HG03432 (cell line): ENCODE results near the gene ARL3.
A peak's percentile ranks its signal among the peaks of the same experiment; 100 is the strongest.

ENCODE experiments used
- ATAC-seq: cut with Tn5 transposase; IDR thresholded peaks from one replicate; pipeline ENCODE4 v1.9.1; 2021; ENCODE audit warnings: mild to moderate bottlenecking, moderate library complexity; ENCODE audit not compliant: unreplicated experiment

ARL3 gene

GRCh38 chr10:102653060-102653459, 61.1 kb downstream of the ARL3 start:
- no peak for ATAC-seq

- ATAC-seq = peak; percentile 48
Measured at GRCh38 chr10:102652170-102652916, 61.9 kb downstream of the ARL3 start.

- no peak for ATAC-seq
Measured at GRCh38 chr10:102651455-102652169, 62.6 kb downstream of the ARL3 start.

GRCh38 chr10:102650655-102651454, 63.3 kb downstream of the ARL3 start:
- no peak for ATAC-seq

- ATAC-seq = no peak
Measured at GRCh38 chr10:102649797-102650654, 64.2 kb downstream of the ARL3 start.

GRCh38 chr10:102648889-102649796, 65.1 kb downstream of the ARL3 start:
- ATAC-seq = no peak

GRCh38 chr10:102648269-102648888, 65.8 kb downstream of the ARL3 start:
- ATAC-seq = no peak

GRCh38 chr10:102647443-102648268, 66.5 kb downstream of the ARL3 start:
- ATAC-seq = no peak

GRCh38 chr10:102646610-102647442, 67.4 kb downstream of the ARL3 start:
- no peak for ATAC-seq

- ATAC-seq = peak; percentile 35
Measured at GRCh38 chr10:102645741-102646609, 68.2 kb downstream of the ARL3 start.

- ATAC-seq = no peak
Measured at GRCh38 chr10:102645388-102645740, 68.8 kb downstream of the ARL3 start.

GRCh38 chr10:102644646-102645387, 69.4 kb downstream of the ARL3 start:
- ATAC-seq = no peak

GRCh38 chr10:102644066-102644645, 70.0 kb downstream of the ARL3 start, which contains the start of gene TRIM8:
TRIM8 (plus strand) TSS chr10:102644479; CDS start chr10:102644618, 139 bp downstream.
- ATAC-seq = peak; percentile 9

- ATAC-seq = peak; percentile 1
Measured at GRCh38 chr10:102643336-102644065, 70.7 kb downstream of the ARL3 start.
